ENCODE data around the gene DHX8. TPM values are rescaled to one million over a fixed set of nuclear protein-coding genes. Genes with fewer than 3 reads are reported as not detected.

Gene DHX8
- total RNA-seq, 1 experiment from 2014 or later: 34.5 TPM

- no peak overlapping the region for H2AFZ ChIP-seq (ENCODE audit: low read length)
- H3K9me2 ChIP-seq (replicated peaks; ENCODE audit: low read length): no peaks in the 10 kb centered on the region
- H3K36me3 ChIP-seq (ENCODE audit: low read depth, low read length): no peaks in the 10 kb centered on the region
- H4K20me1 ChIP-seq (ENCODE audit: low read length): no peaks in the 10 kb centered on the region
- intact Hi-C loops (cut with micrococcal nuclease): loop anchor here (5.0 kb wide), 1 partner anchor 187 kb away; no protein-coding TSS in a partner anchor
- no peaks in the 10 kb centered on the region for H3F3A ChIP-seq (ENCODE audit: low read length, unreplicated experiment)
- no peak overlapping the region for H3K9ac ChIP-seq (ENCODE audit: low read length)
- no TSS peak for BruUV-seq (replicated peaks)
- H3K27ac ChIP-seq (ENCODE audit: low read length): no peak overlapping the region
- no peak for ATAC-seq
- no peaks in the 10 kb centered on the region for H3K79me2 ChIP-seq (ENCODE audit: low read length)
- TF ChIP-seq CTCF (conservative IDR thresholded peaks at IDR 0.05; ENCODE audit: low read depth, low read length): no peak
- peak; percentile 41 for DNase-seq
- ChIA-PET CTCF (interaction anchor here (0.5 to 3.0 kb wide), 4 partner anchors 71 to 105 kb away, joined by 3 to 41 read pairs (median 9); no protein-coding TSS in a partner anchor), POLR2A (ENCODE audit: unreplicated experiment) (interaction anchor here (0.7 kb wide), 1 partner anchor 17 kb away, joined by 3 read pairs; no protein-coding TSS in a partner anchor)
- no peak overlapping the region for H3K4me2 ChIP-seq (ENCODE audit: low read length)
- H3K9me3 ChIP-seq (ENCODE audit: low read length): no peaks in the 10 kb centered on the region
- H3K4me1 ChIP-seq (ENCODE audit: insufficient read depth, low read length): peaks cover 35% of the 10 kb centered on the region
- H3K4me3 ChIP-seq (ENCODE audit: low read length): no peak overlapping the region
- H3K27me3 ChIP-seq (ENCODE audit: low read length): no peaks in the 10 kb centered on the region
Observed at GRCh38 chr17:43574896-43575525, 91.2 kb downstream of the DHX8 start.

Other genes starting within 250 kb of the DHX8 start
- gene RNU2-1, start 250.0 kb upstream of the DHX8 start, total RNA-seq (2014; rRNA removed): not detected in 2 replicates
- 14.3 and 19.8 TPM in 2 replicates for gene ARL4D, start 85.0 kb upstream of the DHX8 start, total RNA-seq (2014; rRNA removed)
- gene ETV4, start 62.4 kb downstream of the DHX8 start, total RNA-seq (2014; rRNA removed): 143 and 147 TPM in 2 replicates
- 0.84 TPM in 1 of 2 replicates, not detected in the other for gene MEOX1, start 177.9 kb downstream of the DHX8 start, total RNA-seq (2014; rRNA removed)